Limb (tissue), 2 donors: ENCODE measurements around the gene TNFRSF4.

Source experiments
- DNase-seq, 2 donors: peaks; one replicate each; pipeline ENCODE4 v3.0.0-alpha.2; 2016; ENCODE audit errors: extremely low spot score in 2 of 2

TNFRSF4 gene

DNA sequence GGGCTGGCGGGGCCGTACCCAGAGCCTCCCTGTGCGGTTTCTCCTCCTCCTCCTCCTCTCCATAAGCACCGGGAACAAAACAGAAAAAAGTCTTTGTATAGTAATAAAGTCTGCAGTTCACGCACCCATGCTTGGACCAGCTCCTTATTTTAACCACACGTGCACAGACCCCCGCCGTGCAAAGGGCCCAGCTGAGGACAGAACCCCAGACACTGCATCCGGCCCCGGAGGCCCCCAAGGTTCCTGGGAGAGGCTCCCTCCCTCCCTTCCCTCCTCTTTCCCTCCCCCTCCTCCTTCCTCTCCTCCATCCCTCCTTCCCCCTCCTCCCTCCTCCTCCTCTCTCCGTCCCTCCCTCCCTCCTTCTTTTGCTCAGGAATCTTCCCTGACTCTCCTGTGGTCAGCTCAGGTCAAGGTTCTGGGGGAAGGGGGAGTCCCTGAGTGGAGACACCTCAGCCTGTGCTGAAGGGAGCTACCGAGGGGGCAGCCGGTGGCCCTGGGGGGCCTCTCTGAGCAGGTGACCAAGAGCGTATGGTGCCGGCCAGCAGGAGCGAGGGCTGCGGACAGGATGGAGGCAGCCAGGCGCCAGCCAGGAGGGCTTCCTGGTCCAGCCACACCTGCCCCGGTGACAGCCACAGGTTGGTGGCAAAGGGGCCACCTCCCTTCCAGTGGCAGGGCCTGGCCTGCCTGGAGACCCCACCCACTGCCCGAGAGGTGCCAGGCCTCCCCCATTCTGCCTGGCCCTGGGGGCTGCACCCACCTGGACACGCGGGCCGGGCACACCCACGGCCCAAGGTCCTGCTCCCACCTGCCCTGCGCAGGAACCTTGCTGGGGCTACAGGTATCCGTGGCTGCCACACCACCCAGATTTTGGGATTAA lies 43.5 kb downstream of the TNFRSF4 start:
- peak in 1 of 2 donors; percentile 22 for DNase-seq

DNA sequence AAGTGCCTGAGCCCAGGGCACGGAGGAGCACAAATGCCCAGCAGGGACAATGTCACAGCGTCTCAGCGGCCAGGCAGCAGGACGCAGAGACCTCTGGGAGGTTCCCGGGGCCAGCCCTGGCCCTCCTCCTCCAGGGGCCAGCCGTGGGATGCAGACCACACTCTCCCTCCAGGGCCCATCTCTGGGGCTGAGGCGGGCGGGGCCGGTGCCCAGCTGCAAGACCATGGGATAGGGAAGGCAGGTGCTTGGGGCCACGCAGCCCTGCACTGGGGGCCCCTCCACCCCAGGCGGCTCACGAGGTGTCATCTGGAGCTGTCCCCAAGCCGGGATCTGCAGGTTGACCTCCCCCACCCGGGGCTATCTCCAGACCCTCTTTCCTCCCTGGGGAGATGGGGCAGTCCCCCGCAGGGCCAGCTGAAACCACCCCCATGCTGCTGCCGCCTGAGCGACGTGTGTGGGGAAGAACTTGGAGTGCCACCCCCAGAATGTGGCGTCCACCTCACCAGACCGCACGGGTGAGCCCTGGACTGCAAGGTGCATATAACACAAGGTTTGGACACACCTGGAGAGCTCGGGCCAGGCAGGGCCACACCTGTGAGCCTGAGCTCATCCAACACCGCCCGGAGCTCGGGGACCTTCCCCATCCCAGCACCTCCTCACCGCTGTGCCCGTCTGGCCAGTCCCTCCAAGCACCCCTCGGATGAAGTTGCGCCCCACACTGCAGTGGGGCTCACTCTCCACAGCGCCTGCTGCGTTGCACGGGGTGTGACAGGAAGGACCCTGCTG lies 44.3 kb downstream of the TNFRSF4 start:
- peak in 1 of 2 donors; percentile 28 for DNase-seq

DNA sequence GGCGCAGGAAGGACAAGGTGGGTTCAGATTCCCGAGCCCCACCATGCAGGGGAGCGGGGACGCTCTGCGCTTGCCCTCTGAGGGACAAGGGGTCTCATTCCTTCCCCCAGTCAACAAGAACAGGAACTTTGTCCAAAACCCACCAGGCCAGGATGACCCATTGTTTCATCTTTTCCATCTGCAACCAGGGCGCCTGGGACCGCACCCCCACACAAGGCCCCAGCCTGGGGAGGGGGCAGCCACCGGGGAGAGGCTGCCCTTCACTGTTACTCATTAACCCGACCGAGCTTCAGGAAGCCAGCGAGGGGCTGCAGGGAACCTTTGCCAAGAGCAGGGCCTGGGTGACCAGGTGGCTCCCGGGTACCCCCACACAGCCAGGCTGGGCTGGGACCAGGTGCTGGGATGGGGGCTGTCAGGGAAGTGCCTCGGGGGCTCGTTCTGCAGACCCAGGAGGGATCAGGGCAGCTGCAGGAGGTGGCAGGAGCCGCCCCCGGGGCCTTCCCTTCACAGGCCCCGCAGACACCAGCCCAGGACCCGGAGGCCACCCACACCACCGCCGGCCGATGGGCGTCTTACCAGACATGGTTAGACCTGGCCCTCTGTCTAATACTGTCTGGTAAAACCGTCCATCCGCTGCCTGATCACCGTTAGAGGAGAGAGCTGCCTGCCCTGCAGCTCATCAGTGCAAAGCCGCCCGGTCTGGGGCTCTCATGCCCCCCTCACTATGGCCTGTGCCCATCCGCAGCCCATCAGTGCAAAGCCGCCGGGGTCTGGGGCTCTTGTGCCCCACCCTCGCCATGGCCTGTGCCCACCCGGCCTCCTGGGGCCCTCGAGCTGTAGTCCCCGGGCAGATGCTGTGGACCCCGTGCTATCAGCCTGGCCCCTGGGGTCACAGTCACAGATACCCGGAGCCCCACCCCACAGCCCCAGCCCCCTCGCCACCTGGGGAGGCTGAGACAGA lies 45.2 kb downstream of the TNFRSF4 start:
- DNase-seq: peak in 1 of 2 donors; percentile 35

DNA sequence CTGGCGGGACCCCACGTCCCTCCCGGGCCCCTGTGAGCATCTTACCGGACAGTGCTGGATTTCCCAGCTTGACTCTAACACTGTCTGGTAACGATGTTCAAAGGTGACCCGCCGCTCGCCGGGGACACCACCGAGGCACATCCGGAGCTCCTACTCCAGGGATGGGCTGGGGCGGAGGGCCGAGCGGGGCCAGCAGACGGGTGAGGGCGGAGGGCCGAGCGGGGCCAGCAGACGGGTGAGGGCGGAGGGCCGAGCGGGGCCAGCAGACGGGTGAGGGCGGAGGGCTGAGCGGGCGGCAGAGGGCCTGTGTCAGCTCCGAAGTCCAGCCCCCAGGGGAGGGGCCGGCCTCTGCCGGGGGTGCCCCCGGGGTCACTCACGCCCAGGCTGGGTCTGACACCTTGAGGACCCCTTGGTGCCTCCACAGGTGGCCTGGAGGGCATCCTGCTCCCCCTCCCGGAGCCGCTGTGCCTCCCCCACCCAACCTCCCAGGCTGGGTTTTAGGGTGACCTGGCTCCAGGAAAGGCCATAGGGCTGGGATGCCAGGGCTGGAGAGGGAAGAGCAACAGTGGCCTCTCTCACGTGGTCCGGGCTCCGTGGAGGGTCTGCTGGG lies 46.0 kb downstream of the TNFRSF4 start:
- peak in 1 of 2 donors; percentile 21 for DNase-seq

DNA sequence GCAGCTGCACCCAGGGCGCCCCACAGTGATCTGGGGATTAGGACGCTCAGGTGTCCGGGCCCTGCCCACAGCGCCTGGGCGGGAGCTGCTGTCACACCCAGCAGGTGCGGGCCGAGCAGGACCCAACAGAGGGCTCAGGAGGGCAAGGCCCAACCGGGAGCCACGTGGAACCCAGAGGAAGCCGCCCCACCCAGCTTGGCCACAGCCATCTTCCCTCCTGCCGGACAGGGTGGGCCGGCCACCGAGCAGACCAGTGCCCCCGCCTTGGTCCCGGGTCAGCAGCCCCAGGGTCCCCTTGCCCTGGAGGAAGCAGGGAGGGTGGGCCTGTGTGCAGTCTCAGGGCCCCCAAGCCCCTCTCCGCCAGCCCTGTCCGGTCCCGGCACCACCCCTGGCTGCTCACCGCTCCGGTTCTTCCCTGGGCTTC lies 46.5 kb downstream of the TNFRSF4 start:
- no peak for DNase-seq

DNA sequence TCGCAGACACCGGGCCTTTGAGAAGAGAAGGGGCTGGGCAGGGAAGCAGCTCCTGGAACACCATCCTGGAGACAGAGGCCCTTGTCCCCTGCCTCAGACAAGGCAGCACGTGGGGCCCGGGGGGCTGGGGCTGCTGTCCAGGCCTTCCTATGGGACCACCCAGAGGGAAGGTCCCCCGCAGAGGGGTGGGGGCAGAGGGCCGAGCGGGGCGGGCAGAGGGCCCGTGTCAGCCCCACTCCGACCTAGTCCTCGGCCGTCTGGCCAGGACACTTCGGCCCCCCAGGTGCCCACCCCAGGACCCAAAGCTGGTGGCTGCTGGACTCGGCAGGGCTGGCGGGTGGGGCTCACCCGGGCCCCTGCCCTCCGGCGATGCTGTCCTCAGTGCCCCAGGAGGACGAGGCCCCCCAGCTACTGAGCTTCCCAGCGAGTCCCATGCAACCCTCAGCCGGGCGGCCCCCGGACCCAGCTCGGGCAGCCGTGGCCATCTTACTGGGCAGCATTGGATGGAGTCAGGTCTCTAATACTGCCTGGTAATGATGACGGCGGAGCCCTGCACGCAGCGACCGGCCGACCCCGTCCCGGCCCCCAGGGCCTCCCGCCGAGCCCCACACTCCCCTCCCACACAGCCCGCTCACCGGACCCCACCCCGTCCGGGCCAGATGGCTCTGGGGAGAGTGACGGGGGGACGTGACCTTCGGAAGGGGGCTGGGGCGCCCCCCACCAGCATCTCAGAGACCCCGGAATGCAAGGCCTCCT lies 47.1 kb downstream of the TNFRSF4 start:
- no peak for DNase-seq

DNA sequence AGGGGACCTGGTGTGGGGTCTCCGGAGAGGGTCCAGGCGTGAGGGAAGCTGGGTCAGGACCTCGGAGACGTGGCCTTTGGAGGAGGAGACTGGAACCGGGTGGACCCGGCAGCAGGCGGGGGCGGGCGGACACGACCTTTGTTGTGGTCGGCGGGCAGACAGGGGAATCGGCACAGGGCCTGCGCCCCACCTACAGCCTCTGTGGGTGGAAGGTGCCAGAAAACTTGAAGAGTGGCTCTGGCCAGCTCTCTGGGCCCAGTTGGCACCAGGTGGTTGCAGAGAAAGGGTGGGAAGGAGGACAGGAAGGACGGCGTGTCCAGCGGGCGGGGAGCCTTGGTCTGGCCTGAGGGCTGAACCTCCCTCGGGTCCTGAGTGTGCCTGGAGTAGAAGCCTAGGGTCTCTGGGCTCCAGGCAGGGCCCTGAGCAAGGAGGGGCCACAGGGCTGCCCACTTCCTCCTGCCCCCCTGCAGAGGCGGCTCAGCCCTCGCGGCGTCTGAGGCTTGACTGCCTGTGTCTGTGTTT lies 48.0 kb downstream of the TNFRSF4 start:
- DNase-seq: no peak

DNA sequence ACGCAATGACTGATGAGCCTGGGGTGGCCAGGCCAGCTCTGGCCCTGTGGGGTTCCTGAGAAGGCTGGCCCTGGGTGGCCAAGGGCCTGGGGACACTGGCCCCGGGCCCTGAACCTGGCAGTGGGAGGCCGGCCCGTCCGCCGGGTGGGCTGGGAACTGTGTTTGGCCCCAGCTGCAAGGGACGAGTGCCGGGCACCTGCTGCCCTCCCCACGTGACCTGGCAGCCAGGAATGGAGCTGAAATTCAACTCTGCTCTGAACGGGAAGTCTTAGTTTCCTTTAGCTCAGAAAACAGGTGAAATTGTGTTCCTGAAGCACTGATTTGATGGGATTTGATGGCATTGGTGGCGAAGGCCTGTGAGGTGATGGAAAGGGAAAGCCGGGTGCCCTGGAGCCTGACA lies 48.5 kb downstream of the TNFRSF4 start:
- DNase-seq: no peak

DNA sequence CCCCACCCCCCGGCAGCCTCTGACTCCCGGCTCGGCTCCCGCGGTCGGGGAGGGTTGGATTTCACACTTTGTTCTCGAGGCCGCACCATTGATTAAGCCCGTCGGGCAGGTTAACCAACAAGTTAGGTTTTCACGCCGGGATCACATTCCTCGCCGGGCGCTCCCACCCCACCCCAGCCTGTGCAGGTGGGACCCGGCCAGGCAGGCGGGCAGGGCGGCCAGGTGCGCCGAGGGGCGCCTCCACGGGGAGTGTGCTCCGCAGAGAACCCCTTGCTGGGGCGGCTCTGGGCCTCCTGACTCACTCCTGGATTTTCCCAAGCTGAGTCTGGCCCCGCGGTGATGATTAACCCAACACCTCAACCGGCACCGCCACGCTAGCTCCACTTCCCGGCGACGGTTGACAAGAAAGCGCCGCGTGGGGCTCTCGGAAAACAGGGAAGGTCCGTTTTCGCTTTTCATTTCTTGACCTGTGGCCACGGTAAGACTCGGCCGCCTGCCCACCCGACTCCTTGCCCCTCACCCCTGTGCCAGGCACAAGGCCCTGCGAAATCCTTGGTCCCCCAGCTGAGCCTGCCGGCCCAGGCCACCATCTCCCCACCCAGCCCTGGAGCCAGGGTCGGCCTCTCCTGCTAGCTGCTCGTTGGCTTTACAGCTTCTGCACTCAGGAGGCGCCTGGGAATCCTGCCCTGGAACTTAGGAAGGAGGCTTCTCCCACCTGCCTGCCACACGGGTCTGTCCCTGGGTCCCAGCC lies 49.1 kb downstream of the TNFRSF4 start:
- DNase-seq: no peak

DNA sequence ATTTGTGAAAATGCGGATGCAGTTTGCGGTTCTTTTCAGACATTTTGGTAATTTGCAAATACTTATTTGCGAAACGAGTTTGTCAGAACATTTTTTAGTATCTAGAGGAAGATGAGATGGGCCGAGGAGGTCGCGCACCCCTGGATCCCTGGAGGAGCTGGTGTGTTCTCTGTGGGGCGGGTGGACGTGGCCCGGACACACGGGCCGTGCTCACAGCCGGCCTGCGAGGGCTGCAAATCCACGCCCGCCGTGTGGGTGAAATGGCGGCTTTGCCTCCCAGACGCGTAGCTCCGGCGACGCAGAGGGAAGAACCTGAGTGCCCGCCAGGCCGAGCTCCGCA lies 49.6 kb downstream of the TNFRSF4 start:
- no peak for DNase-seq

DNA sequence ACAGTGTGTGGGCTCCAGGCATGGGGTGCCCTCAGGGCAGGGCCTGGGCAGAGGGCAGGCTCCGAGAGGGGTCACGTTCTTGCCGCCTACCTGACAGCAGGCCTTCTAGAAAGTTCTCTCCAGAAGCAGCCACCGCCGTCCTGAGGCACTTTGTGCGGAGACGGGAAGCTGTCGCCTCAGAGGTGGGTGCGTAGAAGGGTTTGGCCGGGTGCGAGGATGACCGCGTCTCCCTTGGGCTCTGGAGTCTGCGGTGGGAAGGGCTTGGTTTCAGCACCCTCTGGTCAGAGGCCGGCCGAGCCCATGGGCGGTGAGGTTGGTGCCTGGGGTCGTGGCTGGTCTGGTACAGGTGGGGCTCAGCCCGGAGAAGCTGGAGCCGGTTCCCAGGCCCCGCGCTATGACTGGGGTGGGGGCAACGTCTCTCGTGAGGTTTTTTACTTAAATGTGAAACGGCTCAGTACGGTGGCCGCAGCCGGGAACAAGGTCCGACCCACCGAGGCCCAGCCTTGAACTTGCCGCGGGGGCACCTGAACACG lies 50.3 kb downstream of the TNFRSF4 start:
- DNase-seq: no peak

DNA sequence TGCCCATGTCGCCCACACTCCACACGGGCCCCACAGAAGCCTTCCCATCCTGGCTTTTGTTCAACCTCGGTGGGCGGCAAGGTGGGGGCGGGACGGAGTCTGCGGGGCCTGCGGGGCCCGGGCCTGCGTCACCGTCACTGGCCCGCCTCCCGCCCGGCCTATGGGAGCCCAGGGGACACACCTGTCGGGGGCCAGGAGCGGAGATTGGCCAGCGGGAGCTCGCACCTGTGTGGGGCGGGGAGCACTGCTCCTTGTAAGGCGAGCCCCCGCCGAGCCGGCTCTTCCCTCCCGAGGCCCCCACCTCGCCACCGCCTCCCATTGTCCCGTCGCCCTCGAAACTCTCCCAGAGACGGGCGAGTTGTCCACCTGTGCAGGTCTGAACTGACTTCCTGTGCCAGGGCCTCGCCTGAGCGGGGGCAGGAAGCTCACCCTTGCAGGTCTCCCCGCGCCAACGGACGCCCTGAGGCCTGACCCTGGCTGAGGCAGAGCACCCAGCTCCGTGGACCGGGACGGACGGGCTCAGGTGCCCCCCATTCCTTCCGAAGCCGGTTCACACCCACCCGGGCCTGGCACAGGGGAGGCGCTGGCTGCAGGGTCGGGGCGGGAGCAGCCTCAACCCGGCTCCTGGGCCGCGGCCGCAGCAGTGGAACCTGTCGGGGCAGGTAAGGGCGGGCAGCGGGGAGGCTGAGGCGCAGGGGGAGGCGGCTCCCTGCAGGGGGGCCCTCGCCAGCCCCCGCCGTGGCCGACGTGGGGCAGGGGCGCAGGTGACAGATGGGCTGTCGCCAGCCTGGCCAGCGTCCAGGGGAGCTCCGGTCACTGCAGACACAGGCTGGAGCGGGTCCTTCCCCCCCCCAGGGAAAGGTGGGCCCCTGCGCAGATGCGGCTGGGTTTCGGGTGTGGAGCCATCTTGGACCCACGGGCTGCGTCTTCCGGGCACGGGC lies 51.1 kb downstream of the TNFRSF4 start:
- DNase-seq: no peak

DNA sequence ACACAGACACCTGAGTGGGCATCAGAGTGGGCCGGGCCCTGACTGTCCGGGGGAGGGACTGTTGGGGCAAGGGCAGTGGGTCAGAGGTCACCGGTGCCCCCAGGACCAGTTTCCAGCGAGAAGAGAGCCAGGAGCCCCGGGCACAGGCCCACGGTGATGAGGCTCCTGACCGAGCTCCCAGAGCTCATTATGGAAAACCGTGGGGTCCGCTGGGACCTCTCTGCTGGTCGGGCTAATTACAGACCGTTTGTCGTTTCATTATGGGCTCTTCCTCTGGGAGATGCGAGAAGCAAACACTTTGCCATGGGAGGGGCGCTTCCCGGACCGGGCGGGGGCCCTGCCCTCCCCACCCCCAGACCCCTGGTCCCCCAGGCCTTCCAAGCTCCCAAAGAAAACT lies 52.3 kb downstream of the TNFRSF4 start:
- no peak for DNase-seq
